ENCODE results near the gene HBS1L. TPM values are rescaled to one million over a fixed set of nuclear protein-coding genes. Genes with fewer than 3 reads are reported as not detected.

The HBS1L gene
- total and polyA plus RNA-seq, 10 donors: 12.3 to 66.9 (median 49.7) TPM

GRCh38 chr6:135092724-135093123 lies 38.1 kb upstream of the HBS1L start:
- H3K4me1 ChIP-seq: peaks cover 0 to 14% (median 11%) of the 10 kb centered on the region in 6 donors
- no peak for DNase-seq
- 91 to 96% (median 95%) methylated on average over 3 of the region's 3 CpGs for WGBS, 5 donors
- H3K9me3 ChIP-seq: no peaks in the 10 kb centered on the region
- intact Hi-C loops (cut with DNase I; ENCODE audit: low total_unique reads): no loop called here
- TF ChIP-seq POLR2A (IDR thresholded peaks at IDR 0.05) (no peak), CTCF (IDR thresholded peaks at IDR 0.05 in 8 of 11, conservative IDR thresholded peaks at IDR 0.05 in 3 of 11) (no peak), POLR2AphosphoS5 (IDR thresholded peaks at IDR 0.05) (no peak)
- no peak overlapping the region for H3K27ac ChIP-seq
- no peaks in the 10 kb centered on the region for H3K36me3 ChIP-seq
- no peak overlapping the region for H3K4me3 ChIP-seq
- no peaks in the 10 kb centered on the region for H3K27me3 ChIP-seq (replicated peaks in 1 of 7)

GRCh38 chr6:135090819-135091218 lies 36.2 kb upstream of the HBS1L start:
- TF ChIP-seq CTCF (IDR thresholded peaks at IDR 0.05 in 8 of 11, conservative IDR thresholded peaks at IDR 0.05 in 3 of 11) (no peak), POLR2AphosphoS5 (IDR thresholded peaks at IDR 0.05) (no peak), POLR2A (IDR thresholded peaks at IDR 0.05) (no peak)
- no peak overlapping the region for H3K27ac ChIP-seq
- H3K4me3 ChIP-seq: no peak overlapping the region
- no peaks in the 10 kb centered on the region for H3K9me3 ChIP-seq
- no peaks in the 10 kb centered on the region for H3K27me3 ChIP-seq (replicated peaks in 1 of 7)
- intact Hi-C loops (cut with DNase I; ENCODE audit: low total_unique reads): no loop called here
- 93 to 98% (median 96%) methylated on average over 2 of the region's 2 CpGs for WGBS, 5 donors
- no peak for DNase-seq
- no peaks in the 10 kb centered on the region for H3K36me3 ChIP-seq
- peaks cover 0 to 32% (median 14%) of the 10 kb centered on the region in 6 donors for H3K4me1 ChIP-seq

- DNase-seq: no peak
- Histone ChIP-seq H3K4me3 (no peak overlapping the region), H3K36me3 (no peaks in the 10 kb centered on the region), H3K27me3 (replicated peaks in 1 of 7) (no peaks in the 10 kb centered on the region), H3K27ac (no peak overlapping the region), H3K9me3 (no peaks in the 10 kb centered on the region), H3K4me1 (peaks cover 0 to 34% (median 14%) of the 10 kb centered on the region in 6 donors)
- intact Hi-C loops (cut with DNase I; ENCODE audit: low total_unique reads): no loop called here
- TF ChIP-seq POLR2AphosphoS5 (IDR thresholded peaks at IDR 0.05) (no peak), POLR2A (IDR thresholded peaks at IDR 0.05) (no peak), CTCF (IDR thresholded peaks at IDR 0.05 in 8 of 11, conservative IDR thresholded peaks at IDR 0.05 in 3 of 11) (no peak)
- 88 to 95% (median 92%) methylated on average over 4 of the region's 4 CpGs for WGBS, 5 donors
Measured at GRCh38 chr6:135089901-135090300, 35.3 kb upstream of the HBS1L start.

GRCh38 chr6:135088818-135089809 lies 34.5 kb upstream of the HBS1L start:
- Histone ChIP-seq H3K4me1 (peaks cover 0 to 34% (median 14%) of the 10 kb centered on the region in 6 donors), H3K9me3 (no peaks in the 10 kb centered on the region), H3K36me3 (no peaks in the 10 kb centered on the region), H3K27me3 (replicated peaks in 1 of 7) (no peaks in the 10 kb centered on the region), H3K4me3 (peak overlapping the region in 4 of 8 donors; percentile 5 to 57 (median 10)), H3K27ac (peak overlapping the region in 3 of 8 donors; percentile 4 to 40 (median 27))
- WGBS, 5 donors: 35 to 68% (median 48%) methylated on average over 3 of the region's 3 CpGs
- no peak for TF ChIP-seq POLR2AphosphoS5 (IDR thresholded peaks at IDR 0.05)
- TF ChIP-seq CTCF (IDR thresholded peaks at IDR 0.05 in 8 of 11, conservative IDR thresholded peaks at IDR 0.05 in 3 of 11): peak in 7 of 11 experiments; percentile 33 to 56 (median 48)
- DNase-seq: no peak
- intact Hi-C loops (cut with DNase I; ENCODE audit: low total_unique reads): no loop called here
